ENCODE results near the gene SLC6A8.
"Not testable (repeated sequence)": the region's sequence is repeated elsewhere in the genome, so short reads cannot be mapped to it uniquely, and the experiment has no call there.

The SLC6A8 gene

DNA sequence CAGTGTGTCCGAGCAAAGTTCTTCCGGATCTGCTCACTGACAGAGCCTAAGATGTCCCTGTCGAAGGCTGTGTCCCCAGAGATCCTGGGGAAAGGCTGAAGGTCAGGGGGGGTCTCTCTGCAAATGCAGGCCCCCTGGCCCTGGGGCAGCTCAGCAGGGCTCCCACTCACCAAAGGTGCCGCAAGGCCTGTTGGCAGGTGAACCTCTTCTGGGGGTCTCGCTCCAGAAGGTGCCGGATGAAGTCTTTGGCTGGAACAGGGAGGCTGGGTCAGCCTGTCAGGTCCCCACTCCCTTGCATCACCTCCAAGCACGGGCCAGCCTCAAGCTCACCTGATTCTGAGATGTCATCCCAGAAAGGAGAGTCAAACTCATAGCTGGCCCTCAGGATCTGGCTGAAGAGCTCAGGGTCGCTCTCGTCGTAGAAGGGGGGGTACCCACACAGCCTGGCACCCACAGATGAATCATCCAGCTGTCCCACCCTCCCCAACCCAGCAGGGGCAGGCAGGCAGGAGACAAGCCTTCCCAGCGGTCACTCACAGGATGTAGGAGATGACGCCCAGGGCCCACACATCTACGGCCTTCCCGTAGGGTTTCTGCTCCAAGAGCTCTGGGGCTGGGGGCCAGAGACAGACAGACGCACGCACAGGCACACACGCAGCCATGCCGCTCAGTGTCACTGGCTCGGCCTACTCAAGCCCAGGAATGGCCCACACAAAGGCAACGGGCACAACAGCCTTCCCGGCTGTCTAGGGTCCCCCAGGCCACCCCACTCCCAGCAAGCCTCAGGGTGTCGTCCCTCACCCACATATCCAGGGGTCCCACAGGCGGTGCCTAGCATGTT is 16.8 kb upstream of the SLC6A8 start:
- no peak for DNase-seq

GRCh38 chrX:153671589-153672530 is 15.9 kb upstream of the SLC6A8 start:
- DNase-seq = no peak

- DNase-seq = peak in 5 of 56 donors; percentile 12 to 34 (median 24)
Observed at GRCh38 chrX:153672531-153673427, 14.9 kb upstream of the SLC6A8 start.

- no peak for DNase-seq
Observed at GRCh38 chrX:153673428-153674218, 14.1 kb upstream of the SLC6A8 start, which contains the start of gene PNCK. Gene PNCK, minus strand, starts transcription at chrX:153673813. Its CDS starts 737 bp downstream, at chrX:153673076.

- DNase-seq = no peak
Observed at GRCh38 chrX:153674219-153674851, 13.4 kb upstream of the SLC6A8 start.

GRCh38 chrX:153681175-153681574 is 6.6 kb upstream of the SLC6A8 start:
- no peak for DNase-seq

GRCh38 chrX:153683486-153683885 is 4.2 kb upstream of the SLC6A8 start:
- DNase-seq = not testable (repeated sequence)

- no peak for DNase-seq
Observed at GRCh38 chrX:153684467-153685155, 3.1 kb upstream of the SLC6A8 start.

DNA sequence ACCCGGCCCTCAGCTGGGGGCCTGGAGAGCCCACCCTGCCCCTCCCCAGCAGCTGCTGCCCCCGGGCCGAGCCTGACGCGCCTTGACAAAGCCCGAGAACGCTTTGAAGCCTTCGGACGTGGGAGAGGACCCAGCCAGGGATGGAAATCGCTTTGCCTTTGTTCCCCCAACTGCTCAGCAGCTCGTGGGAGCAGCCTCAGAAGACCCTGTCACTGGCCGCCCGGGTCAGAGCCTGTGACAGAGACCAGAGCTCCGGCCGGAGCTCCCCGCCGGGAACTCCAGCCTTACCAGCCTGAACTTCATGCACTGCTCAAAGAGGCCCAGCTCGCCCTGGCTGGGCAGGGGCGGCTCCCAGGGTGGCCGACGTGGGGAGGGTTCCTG is 2.6 kb upstream of the SLC6A8 start:
- no peak for DNase-seq

GRCh38 chrX:153685751-153686696 is 1.7 kb upstream of the SLC6A8 start:
- DNase-seq = no peak

DNA sequence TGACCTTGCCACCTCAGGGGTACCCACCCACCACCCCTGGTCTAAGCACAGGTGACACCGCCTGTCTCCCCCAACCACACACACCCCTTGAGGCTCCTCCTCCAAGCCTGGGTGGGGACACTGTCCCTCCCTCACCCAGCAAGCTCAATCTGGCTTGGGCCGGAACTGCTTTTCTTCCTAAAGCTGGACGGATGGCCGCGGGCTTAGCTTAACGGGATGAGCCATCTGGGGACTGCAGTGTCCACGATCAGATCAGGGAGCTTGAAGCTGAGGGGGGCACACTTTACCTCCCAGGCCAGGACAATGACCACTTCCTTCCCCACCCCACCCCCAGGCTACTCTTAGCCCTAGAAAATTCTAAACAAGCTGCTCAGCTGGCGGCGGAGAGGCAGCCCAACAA is 1.0 kb upstream of the SLC6A8 start:
- DNase-seq = no peak

- DNase-seq = no peak
Observed at GRCh38 chrX:153688071-153688470, 345 bp downstream of the SLC6A8 start.

GRCh38 chrX:153688506-153688905 is 780 bp downstream of the SLC6A8 start:
- no peak for DNase-seq

GRCh38 chrX:153688911-153689590 is 1.3 kb downstream of the SLC6A8 start:
- peak in 52 of 56 donors; percentile 13 to 82 (median 60) for DNase-seq

GRCh38 chrX:153689654-153690465 is 2.1 kb downstream of the SLC6A8 start:
- DNase-seq = no peak

GRCh38 chrX:153690466-153690865 is 2.7 kb downstream of the SLC6A8 start:
- no peak for DNase-seq
